GM12878 (cell line): ENCODE results near the gene UPK3BL2. TPM values are rescaled to one million over a fixed set of nuclear protein-coding genes. Genes with fewer than 3 reads are reported as not detected.

ENCODE experiments used
- polyA plus RNA-seq, 11 experiments: library from polyadenylated mRNA; depleted of rRNA in 4 of 11; unstranded in 6 of 11; stranded (reverse) in 5 of 11; fragments of >200 nt; fragmentation: Nextera tagmentation in 4 of 11; fragmentation: Illumina TruSeq in 1 of 11; extraction: Ambion mirVana in 4 of 11; extraction: Trizol in 1 of 11; gene quantifications; 1 replicate in 1 of 11; 2 replicates in 10 of 11; pipeline versions ENCODE4 v1.2.1 to v1.2.3, GENCODE V29; 2011 to 2016; ENCODE audit warnings: inconsistent platforms in 2 of 11, missing spikeins in 2 of 11, low read depth in 1 of 11
- total RNA-seq, 4 experiments: library from RNA; depleted of rRNA in 3 of 4; stranded (reverse); fragments of >200 nt in 3 of 4; fragmentation: Illumina TruSeq in 1 of 4; extraction: Trizol in 1 of 4; gene quantifications; 2 replicates each; pipeline versions ENCODE4 v1.2.1 to v1.2.3, GENCODE V29; 2013 to 2021

UPK3BL2 gene
- total and polyA plus RNA-seq, 10 of the 15 experiments (the other 5 are each of a cell fraction or from before 2014, with no cell fraction given) = 0.18 to 30.1 (median 9.9) TPM; not detected in 1

Other genes with a start within 250 kb of the UPK3BL2 start
Only the 7 nearest of the 14 such genes appear.
- gene ALKBH4, start 78.8 kb downstream of the UPK3BL2 start, total RNA-seq (2014; rRNA removed) = 14.6 and 16.9 TPM in 2 replicates
- gene ALKBH4, start 78.8 kb downstream of the UPK3BL2 start, total RNA-seq (2014; rRNA removed; fragmentation: Illumina TruSeq; extraction: Trizol) = 5.6 and 6.1 TPM in 2 replicates
- gene ALKBH4, start 78.8 kb downstream of the UPK3BL2 start, total RNA-seq (2021) = 11.9 and 14.8 TPM in 2 replicates
- 2.2 and 4.7 TPM in 2 replicates for gene ALKBH4, start 78.8 kb downstream of the UPK3BL2 start, polyA plus RNA-seq (2011; rRNA removed)
- 3.1 and 4.4 TPM in 2 replicates for gene ALKBH4, start 78.8 kb downstream of the UPK3BL2 start, polyA plus RNA-seq (2014; fragmentation: Illumina TruSeq; extraction: Trizol)
- gene ALKBH4, start 78.8 kb downstream of the UPK3BL2 start, polyA plus RNA-seq (2014; fragmentation: Nextera tagmentation; extraction: Ambion mirVana) = 1 to 10 TPM; 4.1 to 9.1 TPM
- gene ALKBH4, start 78.8 kb downstream of the UPK3BL2 start, polyA plus RNA-seq (2014; rRNA removed) = 14.8 and 16.4 TPM in 2 replicates
- 10 to 100 TPM; 13.6 to 15.7 TPM for gene ALKBH4, start 78.8 kb downstream of the UPK3BL2 start, polyA plus RNA-seq (2016; fragmentation: Nextera tagmentation; extraction: Ambion mirVana)
- gene LRWD1, start 78.7 kb downstream of the UPK3BL2 start, total RNA-seq (2014; rRNA removed) = 22.1 and 26.3 TPM in 2 replicates
- gene LRWD1, start 78.7 kb downstream of the UPK3BL2 start, total RNA-seq (2014; rRNA removed; fragmentation: Illumina TruSeq; extraction: Trizol) = 21.5 and 26.0 TPM in 2 replicates
- 52.3 and 53.3 TPM in 2 replicates for gene LRWD1, start 78.7 kb downstream of the UPK3BL2 start, total RNA-seq (2021)
- gene LRWD1, start 78.7 kb downstream of the UPK3BL2 start, polyA plus RNA-seq (2011; rRNA removed) = 10.3 and 22.4 TPM in 2 replicates
- gene LRWD1, start 78.7 kb downstream of the UPK3BL2 start, polyA plus RNA-seq (2014; fragmentation: Illumina TruSeq; extraction: Trizol) = 6.1 and 18.2 TPM in 2 replicates
- 1 to 10 TPM in 1 of 2 experiments, under 1 TPM in 1; 0.40 to 2.0 TPM for gene LRWD1, start 78.7 kb downstream of the UPK3BL2 start, polyA plus RNA-seq (2014; fragmentation: Nextera tagmentation; extraction: Ambion mirVana)
- gene LRWD1, start 78.7 kb downstream of the UPK3BL2 start, polyA plus RNA-seq (2014; rRNA removed) = 64.4 and 72.4 TPM in 2 replicates
- gene LRWD1, start 78.7 kb downstream of the UPK3BL2 start, polyA plus RNA-seq (2016; fragmentation: Nextera tagmentation; extraction: Ambion mirVana) = 10 to 100 TPM; 54.8 to 57.1 TPM
- gene POLR2J, start 64.8 kb downstream of the UPK3BL2 start, total RNA-seq (2014; rRNA removed) = 66.3 and 73.5 TPM in 2 replicates
- 73.8 and 78.0 TPM in 2 replicates for gene POLR2J, start 64.8 kb downstream of the UPK3BL2 start, total RNA-seq (2014; rRNA removed; fragmentation: Illumina TruSeq; extraction: Trizol)
- 47.8 and 49.2 TPM in 2 replicates for gene POLR2J, start 64.8 kb downstream of the UPK3BL2 start, total RNA-seq (2021)
- gene POLR2J, start 64.8 kb downstream of the UPK3BL2 start, polyA plus RNA-seq (2011; rRNA removed) = 39.8 and 76.8 TPM in 2 replicates
- gene POLR2J, start 64.8 kb downstream of the UPK3BL2 start, polyA plus RNA-seq (2014; fragmentation: Illumina TruSeq; extraction: Trizol) = 83.8 and 119 TPM in 2 replicates
- gene POLR2J, start 64.8 kb downstream of the UPK3BL2 start, polyA plus RNA-seq (2014; fragmentation: Nextera tagmentation; extraction: Ambion mirVana) = 10 to 100 TPM; 16.4 to 43.4 TPM
- gene POLR2J, start 64.8 kb downstream of the UPK3BL2 start, polyA plus RNA-seq (2014; rRNA removed) = 99.6 and 105 TPM in 2 replicates
- 100 to 1,000 TPM; 110 to 116 TPM for gene POLR2J, start 64.8 kb downstream of the UPK3BL2 start, polyA plus RNA-seq (2016; fragmentation: Nextera tagmentation; extraction: Ambion mirVana)
- gene RASA4B, start 25.9 kb downstream of the UPK3BL2 start, total RNA-seq (2014; rRNA removed) = 8.1 and 12.1 TPM in 2 replicates
- gene RASA4B, start 25.9 kb downstream of the UPK3BL2 start, total RNA-seq (2014; rRNA removed; fragmentation: Illumina TruSeq; extraction: Trizol) = 5.4 and 5.8 TPM in 2 replicates
- gene RASA4B, start 25.9 kb downstream of the UPK3BL2 start, total RNA-seq (2021) = 12.7 and 14.8 TPM in 2 replicates
- 2.7 and 5.2 TPM in 2 replicates for gene RASA4B, start 25.9 kb downstream of the UPK3BL2 start, polyA plus RNA-seq (2011; rRNA removed)
- gene RASA4B, start 25.9 kb downstream of the UPK3BL2 start, polyA plus RNA-seq (2014; fragmentation: Illumina TruSeq; extraction: Trizol) = 0.73 and 6.2 TPM in 2 replicates
- under 1 TPM; 0.10 to 0.31 TPM for gene RASA4B, start 25.9 kb downstream of the UPK3BL2 start, polyA plus RNA-seq (2014; fragmentation: Nextera tagmentation; extraction: Ambion mirVana)
- 16.4 and 18.8 TPM in 2 replicates for gene RASA4B, start 25.9 kb downstream of the UPK3BL2 start, polyA plus RNA-seq (2014; rRNA removed)
- 1 to 10 TPM; 6.5 TPM for gene RASA4B, start 25.9 kb downstream of the UPK3BL2 start, polyA plus RNA-seq (2016; fragmentation: Nextera tagmentation; extraction: Ambion mirVana)
- not detected in 2 replicates for gene SPDYE2, start 7.5 kb upstream of the UPK3BL2 start, total RNA-seq (2014; rRNA removed)
- gene SPDYE2, start 7.5 kb upstream of the UPK3BL2 start, total RNA-seq (2014; rRNA removed; fragmentation: Illumina TruSeq; extraction: Trizol) = not detected in 2 replicates
- not detected in 2 replicates for gene SPDYE2, start 7.5 kb upstream of the UPK3BL2 start, total RNA-seq (2021)
- gene SPDYE2, start 7.5 kb upstream of the UPK3BL2 start, polyA plus RNA-seq (2011; rRNA removed) = not detected in 2 replicates
- not detected in 2 replicates for gene SPDYE2, start 7.5 kb upstream of the UPK3BL2 start, polyA plus RNA-seq (2014; fragmentation: Illumina TruSeq; extraction: Trizol)
- under 1 TPM; 0.16 to 0.19 TPM for gene SPDYE2, start 7.5 kb upstream of the UPK3BL2 start, polyA plus RNA-seq (2014; fragmentation: Nextera tagmentation; extraction: Ambion mirVana)
- not detected in 2 replicates for gene SPDYE2, start 7.5 kb upstream of the UPK3BL2 start, polyA plus RNA-seq (2014; rRNA removed)
- 1 to 10 TPM; 4.4 to 6.4 TPM for gene SPDYE2, start 7.5 kb upstream of the UPK3BL2 start, polyA plus RNA-seq (2016; fragmentation: Nextera tagmentation; extraction: Ambion mirVana)
- gene POLR2J3, start 28.9 kb upstream of the UPK3BL2 start, total RNA-seq (2014; rRNA removed) = 23.1 and 24.1 TPM in 2 replicates
- 70.7 and 85.4 TPM in 2 replicates for gene POLR2J3, start 28.9 kb upstream of the UPK3BL2 start, total RNA-seq (2014; rRNA removed; fragmentation: Illumina TruSeq; extraction: Trizol)
- gene POLR2J3, start 28.9 kb upstream of the UPK3BL2 start, total RNA-seq (2021) = 24.0 and 29.1 TPM in 2 replicates
- gene POLR2J3, start 28.9 kb upstream of the UPK3BL2 start, polyA plus RNA-seq (2011; rRNA removed) = 140 and 162 TPM in 2 replicates
- 117 and 120 TPM in 2 replicates for gene POLR2J3, start 28.9 kb upstream of the UPK3BL2 start, polyA plus RNA-seq (2014; fragmentation: Illumina TruSeq; extraction: Trizol)
- gene POLR2J3, start 28.9 kb upstream of the UPK3BL2 start, polyA plus RNA-seq (2014; fragmentation: Nextera tagmentation; extraction: Ambion mirVana) = 10 to 100 TPM; 27.3 to 30.4 TPM
- 35.3 and 35.4 TPM in 2 replicates for gene POLR2J3, start 28.9 kb upstream of the UPK3BL2 start, polyA plus RNA-seq (2014; rRNA removed)
- 100 to 1,000 TPM; 130 to 143 TPM for gene POLR2J3, start 28.9 kb upstream of the UPK3BL2 start, polyA plus RNA-seq (2016; fragmentation: Nextera tagmentation; extraction: Ambion mirVana)
- gene RASA4, start 73.1 kb upstream of the UPK3BL2 start, total RNA-seq (2014; rRNA removed) = 17.5 and 24.6 TPM in 2 replicates
- 9.0 and 9.7 TPM in 2 replicates for gene RASA4, start 73.1 kb upstream of the UPK3BL2 start, total RNA-seq (2014; rRNA removed; fragmentation: Illumina TruSeq; extraction: Trizol)
- 35.2 and 35.8 TPM in 2 replicates for gene RASA4, start 73.1 kb upstream of the UPK3BL2 start, total RNA-seq (2021)
- gene RASA4, start 73.1 kb upstream of the UPK3BL2 start, polyA plus RNA-seq (2011; rRNA removed) = 6.0 and 11.3 TPM in 2 replicates
- 2.8 and 8.9 TPM in 2 replicates for gene RASA4, start 73.1 kb upstream of the UPK3BL2 start, polyA plus RNA-seq (2014; fragmentation: Illumina TruSeq; extraction: Trizol)
- gene RASA4, start 73.1 kb upstream of the UPK3BL2 start, polyA plus RNA-seq (2014; fragmentation: Nextera tagmentation; extraction: Ambion mirVana) = 1 to 10 TPM; 1.7 to 2.4 TPM
- 30.9 and 40.0 TPM in 2 replicates for gene RASA4, start 73.1 kb upstream of the UPK3BL2 start, polyA plus RNA-seq (2014; rRNA removed)
- gene RASA4, start 73.1 kb upstream of the UPK3BL2 start, polyA plus RNA-seq (2016; fragmentation: Nextera tagmentation; extraction: Ambion mirVana) = 10 to 100 TPM; 16.7 to 20.4 TPM